Measurements from ENCODE around the gene CACNA1A. TPM values are rescaled to one million over a fixed set of nuclear protein-coding genes. Genes with fewer than 3 reads are reported as not detected.
"Not testable (repeated sequence)": the region's sequence is repeated elsewhere in the genome, so short reads cannot be mapped to it uniquely, and the experiment has no call there.

Gene CACNA1A
- total RNA-seq, 2 experiments from 2014 or later, result 0.47 to 0.54 TPM

- Mint-ChIP-seq H3K27me3 (peaks cover 4% of the 10 kb centered on the region), H3K9me3 (no peaks in the 10 kb centered on the region), H3K4me1 (no peaks in the 10 kb centered on the region), H3K27ac (no peak overlapping the region), H3K4me3 (no peak overlapping the region), H3K36me3 (no peaks in the 10 kb centered on the region)
- no peak for DNase-seq
These were observed 124.2 kb downstream of the CACNA1A start for GRCh38 chr19:13381827-13382632.

GRCh38 chr19:13376537-13376936 is 129.7 kb downstream of the CACNA1A start:
- no peaks in the 10 kb centered on the region for H3K9me3 Mint-ChIP-seq

GRCh38 chr19:13373599-13373998 is 132.7 kb downstream of the CACNA1A start:
- DNase-seq, result no peak
- H3K9me3 Mint-ChIP-seq, result no peaks in the 10 kb centered on the region
- no peaks in the 10 kb centered on the region for H3K4me1 Mint-ChIP-seq
- no peak overlapping the region for H3K27ac Mint-ChIP-seq
- no peaks in the 10 kb centered on the region for H3K36me3 Mint-ChIP-seq
- peaks cover 9% of the 10 kb centered on the region for H3K27me3 Mint-ChIP-seq
- no peak overlapping the region for H3K4me3 Mint-ChIP-seq

More at GRCh38 chr19:13376537-13376936, 129.7 kb downstream of the CACNA1A start:
- no peaks in the 10 kb centered on the region for H3K36me3 Mint-ChIP-seq
- no peak for DNase-seq
- H3K4me3 Mint-ChIP-seq, result no peak overlapping the region
- peaks cover 4% of the 10 kb centered on the region for H3K27me3 Mint-ChIP-seq
- no peaks in the 10 kb centered on the region for H3K4me1 Mint-ChIP-seq
- no peak overlapping the region for H3K27ac Mint-ChIP-seq

GRCh38 chr19:13370948-13371347 is 135.3 kb downstream of the CACNA1A start:
- H3K4me1 Mint-ChIP-seq, result no peaks in the 10 kb centered on the region
- no peak overlapping the region for H3K27ac Mint-ChIP-seq
- peaks cover 10% of the 10 kb centered on the region for H3K27me3 Mint-ChIP-seq
- no peak overlapping the region for H3K4me3 Mint-ChIP-seq
- H3K36me3 Mint-ChIP-seq, result no peaks in the 10 kb centered on the region
- no peak for DNase-seq
- H3K9me3 Mint-ChIP-seq, result no peaks in the 10 kb centered on the region

- DNase-seq, result no peak
- H3K36me3 Mint-ChIP-seq, result no peaks in the 10 kb centered on the region
- peaks cover 15% of the 10 kb centered on the region for H3K27me3 Mint-ChIP-seq
- H3K4me1 Mint-ChIP-seq, result no peaks in the 10 kb centered on the region
- H3K27ac Mint-ChIP-seq, result no peak overlapping the region
- no peak overlapping the region for H3K4me3 Mint-ChIP-seq
- no peaks in the 10 kb centered on the region for H3K9me3 Mint-ChIP-seq
These were observed 139.6 kb downstream of the CACNA1A start for GRCh38 chr19:13366529-13367143.

- Mint-ChIP-seq H3K9me3 (peaks cover 4% of the 10 kb centered on the region), H3K27me3 (peaks cover 20% of the 10 kb centered on the region), H3K36me3 (no peaks in the 10 kb centered on the region)
These were observed 142.3 kb downstream of the CACNA1A start for GRCh38 chr19:13363954-13364353.

GRCh38 chr19:13363245-13363644 is 143.0 kb downstream of the CACNA1A start:
- no peaks in the 10 kb centered on the region for H3K4me1 Mint-ChIP-seq
- no peak overlapping the region for H3K4me3 Mint-ChIP-seq
- H3K9me3 Mint-ChIP-seq, result peaks cover 4% of the 10 kb centered on the region
- H3K27ac Mint-ChIP-seq, result no peak overlapping the region
- peaks cover 20% of the 10 kb centered on the region for H3K27me3 Mint-ChIP-seq
- no peak for DNase-seq
- H3K36me3 Mint-ChIP-seq, result no peaks in the 10 kb centered on the region

More at GRCh38 chr19:13363954-13364353, 142.3 kb downstream of the CACNA1A start:
- H3K27ac Mint-ChIP-seq, result no peak overlapping the region
- no peaks in the 10 kb centered on the region for H3K4me1 Mint-ChIP-seq
- no peak overlapping the region for H3K4me3 Mint-ChIP-seq
- no peak for DNase-seq

GRCh38 chr19:13362668-13363067 is 143.6 kb downstream of the CACNA1A start:
- Mint-ChIP-seq H3K4me3 (no peak overlapping the region), H3K27me3 (peaks cover 20% of the 10 kb centered on the region), H3K4me1 (no peaks in the 10 kb centered on the region), H3K27ac (no peak overlapping the region), H3K36me3 (no peaks in the 10 kb centered on the region), H3K9me3 (peaks cover 4% of the 10 kb centered on the region)
- DNase-seq, result no peak

GRCh38 chr19:13361726-13362125 is 144.6 kb downstream of the CACNA1A start:
- H3K4me1 Mint-ChIP-seq, H3K36me3 Mint-ChIP-seq, H3K27ac Mint-ChIP-seq, DNase-seq, H3K9me3 Mint-ChIP-seq, H3K4me3 Mint-ChIP-seq: not testable (repeated sequence)
- H3K27me3 Mint-ChIP-seq, result peaks cover 24% of the 10 kb centered on the region

- peaks cover 4% of the 10 kb centered on the region for H3K9me3 Mint-ChIP-seq
- DNase-seq, result no peak
- peaks cover 42% of the 10 kb centered on the region for H3K27me3 Mint-ChIP-seq
- H3K36me3 Mint-ChIP-seq, result no peaks in the 10 kb centered on the region
- no peaks in the 10 kb centered on the region for H3K4me1 Mint-ChIP-seq
- no peak overlapping the region for H3K27ac Mint-ChIP-seq
- H3K4me3 Mint-ChIP-seq, result no peak overlapping the region
These were observed 149.5 kb downstream of the CACNA1A start for GRCh38 chr19:13356686-13357280.

GRCh38 chr19:13356185-13356584 is 150.1 kb downstream of the CACNA1A start:
- peaks cover 4% of the 10 kb centered on the region for H3K9me3 Mint-ChIP-seq

GRCh38 chr19:13355356-13355755 is 150.9 kb downstream of the CACNA1A start:
- Mint-ChIP-seq H3K9me3 (peaks cover 8% of the 10 kb centered on the region), H3K4me3 (no peak overlapping the region), H3K27me3 (peaks cover 32% of the 10 kb centered on the region), H3K4me1 (no peaks in the 10 kb centered on the region), H3K36me3 (no peaks in the 10 kb centered on the region), H3K27ac (no peak overlapping the region)
- no peak for DNase-seq

More at GRCh38 chr19:13356185-13356584, 150.1 kb downstream of the CACNA1A start:
- H3K27me3 Mint-ChIP-seq, result peaks cover 38% of the 10 kb centered on the region
- no peak for DNase-seq
- no peaks in the 10 kb centered on the region for H3K36me3 Mint-ChIP-seq
- no peak overlapping the region for H3K27ac Mint-ChIP-seq
- no peaks in the 10 kb centered on the region for H3K4me1 Mint-ChIP-seq
- no peak overlapping the region for H3K4me3 Mint-ChIP-seq

- Mint-ChIP-seq H3K27ac (no peak overlapping the region), H3K4me3 (no peak overlapping the region), H3K9me3 (peaks cover 9% of the 10 kb centered on the region), H3K4me1 (no peaks in the 10 kb centered on the region), H3K27me3 (peaks cover 32% of the 10 kb centered on the region), H3K36me3 (no peaks in the 10 kb centered on the region)
- DNase-seq, result no peak
These were observed 152.7 kb downstream of the CACNA1A start for GRCh38 chr19:13353625-13354024.

- no peak for DNase-seq
- H3K9me3 Mint-ChIP-seq, result peaks cover 11% of the 10 kb centered on the region
These were observed 155.5 kb downstream of the CACNA1A start for GRCh38 chr19:13350759-13351158.

GRCh38 chr19:13350072-13350471 is 156.2 kb downstream of the CACNA1A start:
- H3K27me3 Mint-ChIP-seq, result peaks cover 38% of the 10 kb centered on the region
- no peaks in the 10 kb centered on the region for H3K4me1 Mint-ChIP-seq
- no peak overlapping the region for H3K4me3 Mint-ChIP-seq
- DNase-seq, result no peak
- peaks cover 11% of the 10 kb centered on the region for H3K9me3 Mint-ChIP-seq
- H3K27ac Mint-ChIP-seq, result no peak overlapping the region
- no peaks in the 10 kb centered on the region for H3K36me3 Mint-ChIP-seq

More at GRCh38 chr19:13350759-13351158, 155.5 kb downstream of the CACNA1A start:
- Mint-ChIP-seq H3K4me1 (no peaks in the 10 kb centered on the region), H3K27me3 (peaks cover 36% of the 10 kb centered on the region), H3K27ac (no peak overlapping the region), H3K4me3 (no peak overlapping the region), H3K36me3 (no peaks in the 10 kb centered on the region)

All from activated naive CD8-positive, alpha-beta T cell treated with anti-CD3 and anti-CD28 coated beads for 36 hours (primary cell).